Left forelimb (tissue), 1 donor: ENCODE results near the gene PRKN.

ENCODE experiments used
- DNase-seq: peaks from one replicate; pipeline ENCODE4 v3.0.0-alpha.2; 2018; ENCODE audit warnings: low spot score

PRKN gene

GRCh38 chr6:162181111-162181510 is 546.5 kb downstream of the PRKN start:
- no peak for DNase-seq

- no peak for DNase-seq
Measured at GRCh38 chr6:162179196-162179951, 548.2 kb downstream of the PRKN start.

GRCh38 chr6:162178666-162179065 is 548.9 kb downstream of the PRKN start:
- DNase-seq, result no peak

GRCh38 chr6:162178266-162178665 is 549.3 kb downstream of the PRKN start:
- no peak for DNase-seq

DNA sequence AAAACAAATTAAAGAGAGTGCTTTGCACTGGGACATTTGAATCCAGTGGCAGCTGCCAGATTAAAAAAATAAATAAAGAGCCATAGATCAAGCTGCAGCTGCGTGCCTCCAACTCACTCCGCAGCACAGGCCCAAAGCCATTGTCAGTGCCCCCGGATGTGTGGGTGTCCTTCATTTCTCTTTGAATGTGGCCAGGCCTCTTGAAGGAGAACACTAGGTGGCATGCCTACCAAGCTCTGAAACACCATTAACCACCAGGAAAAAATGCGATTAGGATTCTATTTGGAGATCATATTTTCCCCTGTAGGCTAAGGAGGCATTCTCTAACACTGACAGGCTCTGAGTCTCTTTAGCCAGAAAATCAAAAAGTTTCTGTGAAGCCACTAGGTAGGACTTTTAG is 549.8 kb downstream of the PRKN start:
- no peak for DNase-seq

GRCh38 chr6:162173466-162173865 is 554.1 kb downstream of the PRKN start:
- no peak for DNase-seq

- DNase-seq, result no peak
Measured at GRCh38 chr6:162165479-162165878, 562.1 kb downstream of the PRKN start.

DNA sequence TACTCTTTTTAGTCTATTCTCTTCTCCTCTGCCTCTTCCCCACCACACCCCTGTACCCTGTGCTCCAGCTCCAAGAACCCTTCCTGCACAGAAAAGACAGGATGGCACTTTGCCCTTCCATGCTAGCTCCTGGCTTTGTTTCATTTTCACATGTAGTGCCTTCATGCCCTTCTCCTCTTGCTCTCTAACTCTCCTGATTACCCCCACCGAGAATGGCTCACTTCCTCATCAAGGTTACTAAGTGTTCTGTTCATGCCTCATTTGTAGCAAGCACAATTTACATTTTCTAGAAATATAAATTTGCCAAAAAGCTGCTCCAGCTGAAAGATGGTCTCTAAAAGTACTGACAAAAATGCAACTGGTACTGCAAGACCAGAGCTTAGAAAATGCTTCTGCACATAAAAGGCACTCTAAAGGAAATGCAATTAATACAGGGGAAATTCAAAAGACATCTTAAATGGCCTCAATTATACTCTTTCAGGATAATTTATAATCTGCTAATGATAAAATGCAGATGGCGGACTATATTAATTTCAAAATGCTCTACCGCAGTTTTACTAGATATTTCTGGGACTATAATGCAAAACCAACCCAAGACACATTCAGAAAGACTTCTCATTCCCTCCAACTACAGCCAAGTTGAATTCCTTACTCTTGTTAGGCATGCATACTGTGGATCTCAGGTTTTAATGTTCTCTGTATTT is 570.2 kb downstream of the PRKN start:
- DNase-seq, result no peak

DNA sequence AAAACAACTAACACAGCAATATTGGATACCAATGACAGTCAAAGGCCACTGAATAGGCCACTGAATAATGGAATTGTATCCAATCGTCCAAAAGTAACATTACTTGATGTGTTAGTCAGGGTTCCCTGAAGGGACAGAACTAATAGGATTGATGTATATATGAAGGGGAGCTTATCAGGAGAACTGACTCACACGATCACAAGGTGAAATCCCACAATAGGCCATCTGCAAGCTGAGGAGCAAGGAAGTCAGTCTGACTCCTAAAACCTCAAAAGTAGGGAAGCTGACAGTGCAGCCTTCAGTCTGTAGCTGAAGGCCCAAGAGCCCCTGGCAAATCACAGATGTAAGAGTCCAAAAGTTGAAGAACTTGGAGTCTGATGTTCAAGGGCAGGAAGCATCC is 571.4 kb downstream of the PRKN start:
- no peak for DNase-seq

- no peak for DNase-seq
Measured at GRCh38 chr6:162154930-162155329, 572.6 kb downstream of the PRKN start.

- no peak for DNase-seq
Measured at GRCh38 chr6:162154001-162154400, 573.6 kb downstream of the PRKN start.

DNA sequence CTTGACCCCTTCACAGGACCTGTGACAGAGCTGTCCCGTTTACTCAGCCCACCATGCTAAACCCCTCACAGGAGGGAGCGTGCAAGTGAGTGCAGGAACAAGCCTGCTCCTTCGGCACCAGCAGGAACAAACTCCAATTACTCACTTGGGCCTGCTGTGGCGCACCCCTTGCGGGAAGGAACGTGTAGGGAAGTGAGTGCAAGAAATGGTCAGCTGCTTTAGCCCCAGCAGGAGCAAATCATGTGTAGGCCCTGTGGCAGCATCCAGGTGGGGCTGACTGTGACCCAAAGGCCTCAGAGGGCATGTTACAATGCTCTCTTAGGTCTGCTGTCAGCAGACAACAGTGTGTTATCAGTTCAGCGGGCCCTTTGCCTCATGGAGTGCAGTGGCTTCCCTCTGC is 574.4 kb downstream of the PRKN start:
- no peak for DNase-seq

DNA sequence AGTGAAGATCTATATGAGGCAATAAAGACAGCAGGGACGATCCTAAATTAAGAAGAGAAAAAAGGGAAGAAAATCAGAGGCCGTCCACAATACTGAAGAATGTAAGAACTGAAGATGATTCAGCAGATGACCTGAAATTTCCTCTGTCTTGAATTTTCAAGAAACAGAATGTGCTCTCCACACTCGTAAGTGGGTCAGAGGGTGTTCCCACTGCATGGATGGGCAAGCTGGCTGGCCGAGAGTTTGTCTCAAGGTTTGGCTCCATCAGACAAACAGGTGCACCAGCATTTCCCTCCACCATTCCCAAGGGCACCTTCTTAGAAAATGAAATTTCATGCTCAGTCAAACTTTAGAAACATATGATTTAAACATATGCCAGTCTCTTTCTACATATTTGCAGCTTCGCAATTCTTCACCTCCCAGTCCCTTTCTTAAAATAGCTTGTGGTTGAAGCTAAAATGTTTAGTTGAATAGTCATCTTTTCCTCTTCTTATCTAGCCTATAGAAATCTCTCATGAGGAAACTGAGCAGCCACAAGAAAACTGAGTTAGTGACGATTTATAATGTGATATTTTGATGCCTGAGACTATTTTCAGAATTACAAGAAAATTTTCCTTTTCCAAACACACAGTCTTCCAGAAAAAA is 576.4 kb downstream of the PRKN start:
- no peak for DNase-seq

GRCh38 chr6:162150295-162150694 is 577.3 kb downstream of the PRKN start:
- no peak for DNase-seq

DNA sequence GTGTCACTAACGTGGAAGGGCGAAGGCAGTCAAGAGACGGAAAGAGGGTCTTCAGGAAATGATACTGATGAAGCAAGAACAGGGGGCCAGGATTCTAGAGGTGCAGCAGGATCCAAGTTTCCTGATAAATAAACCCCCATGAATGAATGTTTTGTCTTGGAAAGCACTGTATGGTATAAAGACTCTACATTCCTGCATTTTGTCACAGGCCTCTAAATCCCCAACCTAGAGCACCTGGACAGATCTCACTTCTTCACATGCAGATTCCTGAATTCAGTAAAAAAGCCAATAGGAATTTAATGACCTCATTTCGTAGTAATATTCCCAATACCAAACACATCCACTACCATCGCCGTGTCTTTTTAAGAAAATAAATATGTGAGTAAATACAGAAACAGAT is 577.8 kb downstream of the PRKN start:
- DNase-seq, result no peak

GRCh38 chr6:162147805-162148204 is 579.8 kb downstream of the PRKN start:
- no peak for DNase-seq

DNA sequence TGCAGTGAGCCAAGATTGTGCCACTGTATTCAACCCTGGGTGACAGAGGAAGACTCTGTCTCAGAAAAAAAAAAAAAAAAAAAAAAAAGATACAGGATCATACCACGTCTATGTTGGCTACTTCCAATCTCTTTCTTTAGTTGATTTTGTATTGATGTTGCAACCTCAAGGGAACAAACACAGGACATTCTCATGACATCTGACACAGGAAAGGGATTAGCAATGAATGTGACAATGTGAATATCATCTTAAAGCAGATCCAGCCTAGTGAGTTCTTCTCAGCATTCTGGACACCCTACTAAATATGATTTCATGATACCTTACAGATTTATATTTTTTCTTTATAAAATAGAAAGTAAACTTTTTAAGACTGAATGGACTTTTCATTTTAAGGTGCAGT is 580.3 kb downstream of the PRKN start:
- DNase-seq, result no peak

DNA sequence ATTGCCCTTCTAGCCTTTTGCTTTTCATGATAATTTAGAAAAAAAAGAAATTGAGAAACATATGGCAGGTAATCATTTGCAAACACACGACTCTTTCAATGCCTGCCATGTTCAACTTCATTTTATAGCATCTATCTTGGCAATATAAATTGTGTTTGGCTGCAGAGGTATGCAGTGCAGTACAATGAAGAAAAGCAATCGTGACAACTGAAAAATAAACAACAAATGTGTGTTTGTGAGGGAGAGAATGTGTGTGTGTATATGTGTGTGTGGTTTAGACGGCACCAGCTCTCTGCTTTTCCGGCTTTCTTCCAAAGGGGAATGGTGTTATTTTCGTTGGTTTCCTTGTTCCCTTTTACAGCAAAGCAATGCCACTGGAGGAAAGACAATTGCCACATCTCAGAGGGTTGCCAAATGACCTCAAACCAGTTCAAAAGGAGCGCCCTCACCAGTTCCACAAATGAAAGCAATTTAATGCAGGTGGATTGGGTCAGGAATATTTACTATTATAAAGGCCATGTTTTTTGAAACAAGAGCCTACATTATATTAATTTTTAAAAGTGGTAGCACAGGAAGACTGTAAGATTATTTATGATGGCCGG is 587.2 kb downstream of the PRKN start:
- DNase-seq, result no peak

DNA sequence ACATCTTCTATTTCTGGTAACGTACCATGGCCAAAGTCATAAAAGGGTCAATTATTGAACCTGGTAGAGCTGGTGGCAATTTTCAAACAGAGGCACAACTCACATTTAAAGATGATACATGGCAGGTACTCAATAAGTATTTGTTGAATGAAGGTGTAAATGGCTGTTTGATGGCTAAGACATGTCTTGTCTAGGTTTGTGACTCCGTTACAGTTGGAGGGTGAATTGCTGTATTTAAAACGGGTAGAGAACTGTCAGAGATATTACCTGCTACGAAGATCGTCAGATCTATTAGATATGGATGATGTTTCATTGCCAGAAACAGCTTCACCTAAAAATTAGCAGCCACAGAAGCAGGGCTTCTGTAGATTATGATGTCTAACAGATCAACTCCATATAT is 601.9 kb downstream of the PRKN start:
- DNase-seq, result no peak

- DNase-seq, result no peak
Measured at GRCh38 chr6:162124710-162125435, 602.7 kb downstream of the PRKN start.

GRCh38 chr6:162123797-162124196 is 603.8 kb downstream of the PRKN start:
- DNase-seq, result no peak

DNA sequence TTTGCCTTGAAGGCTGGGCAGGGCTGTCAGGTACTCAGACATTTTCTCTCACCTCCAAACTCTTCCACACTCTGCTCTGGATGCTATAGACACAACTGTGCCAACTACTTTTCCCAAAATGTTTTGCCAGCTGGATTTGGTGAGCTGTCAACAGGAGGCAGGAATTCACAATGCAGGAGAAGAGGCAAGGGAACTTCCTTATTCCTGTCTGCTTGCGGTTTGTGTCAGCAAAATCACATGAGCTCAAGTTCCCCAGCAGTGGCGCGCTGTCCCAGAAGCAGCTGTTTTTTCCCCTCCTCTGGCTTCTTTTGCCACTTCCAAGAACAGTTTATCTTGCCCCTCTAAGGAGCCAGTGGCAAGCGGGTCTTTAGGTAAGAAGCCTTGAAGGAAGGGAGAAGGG is 608.2 kb downstream of the PRKN start:
- no peak for DNase-seq
